Measurements from ENCODE around the gene TANGO2.

DNA sequence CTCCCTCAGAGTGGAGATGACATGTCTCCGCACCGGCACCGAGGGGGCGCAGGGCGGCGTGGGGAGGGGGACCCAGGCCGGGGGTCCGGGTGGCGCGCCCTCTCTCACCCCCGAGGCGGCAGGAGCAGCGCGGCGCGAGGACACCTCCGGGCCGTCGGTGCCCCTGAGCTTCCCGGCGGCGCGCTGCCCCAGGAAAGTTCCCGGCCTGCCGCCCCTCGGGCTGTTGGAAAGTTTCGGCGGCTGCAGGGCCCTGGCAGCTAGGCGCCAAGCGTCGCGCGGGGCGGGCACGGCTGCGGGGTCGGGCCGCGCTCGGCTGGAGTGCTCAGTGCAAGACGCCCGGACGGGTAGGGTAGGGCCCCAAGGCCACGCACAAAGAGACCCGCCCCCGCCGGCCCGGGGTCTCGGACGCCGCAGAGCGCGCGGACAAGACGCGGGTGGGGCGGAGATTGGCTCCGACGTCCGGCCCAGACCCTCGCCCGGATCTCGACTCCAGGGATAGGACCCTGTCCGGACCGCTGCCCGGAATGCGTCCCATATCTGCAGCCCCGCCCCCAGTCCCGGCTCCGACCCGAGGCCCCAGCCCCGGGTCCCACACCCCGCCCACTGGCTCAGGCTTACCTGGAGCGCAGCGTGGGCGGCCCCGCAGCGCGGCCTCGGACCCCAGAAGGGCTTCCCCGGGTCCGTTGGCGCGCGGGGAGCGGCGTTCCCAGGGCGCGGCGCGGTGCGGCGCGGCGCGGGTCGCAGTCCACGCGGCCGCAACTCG lies 4.8 kb upstream of the TANGO2 start:
- TF ChIP-seq RAD21 (IDR thresholded peaks at IDR 0.05; ENCODE audit: low read depth): no peak
- no peak; the same call in 1 of the 2 replicates for TF ChIP-seq TAF1 (IDR thresholded peaks at IDR 0.05; ENCODE audit: low read depth)
- no peak for TF ChIP-seq NFIC (IDR thresholded peaks at IDR 0.05)
- TF ChIP-seq EP300 (IDR thresholded peaks at IDR 0.05; ENCODE audit: borderline replicate concordance): no peak
- TF ChIP-seq, protein P1, sequence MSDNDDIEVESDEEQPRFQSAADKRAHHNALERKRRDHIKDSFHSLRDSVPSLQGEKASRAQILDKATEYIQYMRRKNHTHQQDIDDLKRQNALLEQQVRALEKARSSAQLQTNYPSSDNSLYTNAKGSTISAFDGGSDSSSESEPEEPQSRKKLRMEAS (IDR thresholded peaks at IDR 0.05): no peak
- TF ChIP-seq, protein P2, sequence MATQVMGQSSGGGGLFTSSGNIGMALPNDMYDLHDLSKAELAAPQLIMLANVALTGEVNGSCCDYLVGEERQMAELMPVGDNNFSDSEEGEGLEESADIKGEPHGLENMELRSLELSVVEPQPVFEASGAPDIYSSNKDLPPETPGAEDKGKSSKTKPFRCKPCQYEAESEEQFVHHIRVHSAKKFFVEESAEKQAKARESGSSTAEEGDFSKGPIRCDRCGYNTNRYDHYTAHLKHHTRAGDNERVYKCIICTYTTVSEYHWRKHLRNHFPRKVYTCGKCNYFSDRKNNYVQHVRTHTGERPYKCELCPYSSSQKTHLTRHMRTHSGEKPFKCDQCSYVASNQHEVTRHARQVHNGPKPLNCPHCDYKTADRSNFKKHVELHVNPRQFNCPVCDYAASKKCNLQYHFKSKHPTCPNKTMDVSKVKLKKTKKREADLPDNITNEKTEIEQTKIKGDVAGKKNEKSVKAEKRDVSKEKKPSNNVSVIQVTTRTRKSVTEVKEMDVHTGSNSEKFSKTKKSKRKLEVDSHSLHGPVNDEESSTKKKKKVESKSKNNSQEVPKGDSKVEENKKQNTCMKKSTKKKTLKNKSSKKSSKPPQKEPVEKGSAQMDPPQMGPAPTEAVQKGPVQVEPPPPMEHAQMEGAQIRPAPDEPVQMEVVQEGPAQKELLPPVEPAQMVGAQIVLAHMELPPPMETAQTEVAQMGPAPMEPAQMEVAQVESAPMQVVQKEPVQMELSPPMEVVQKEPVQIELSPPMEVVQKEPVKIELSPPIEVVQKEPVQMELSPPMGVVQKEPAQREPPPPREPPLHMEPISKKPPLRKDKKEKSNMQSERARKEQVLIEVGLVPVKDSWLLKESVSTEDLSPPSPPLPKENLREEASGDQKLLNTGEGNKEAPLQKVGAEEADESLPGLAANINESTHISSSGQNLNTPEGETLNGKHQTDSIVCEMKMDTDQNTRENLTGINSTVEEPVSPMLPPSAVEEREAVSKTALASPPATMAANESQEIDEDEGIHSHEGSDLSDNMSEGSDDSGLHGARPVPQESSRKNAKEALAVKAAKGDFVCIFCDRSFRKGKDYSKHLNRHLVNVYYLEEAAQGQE (IDR thresholded peaks at IDR 0.05; ENCODE audit: low read depth): no peak
- TF ChIP-seq TEAD4 (IDR thresholded peaks at IDR 0.05): no peak
- TF ChIP-seq CEBPB (IDR thresholded peaks at IDR 0.05): no peak
- no peak for TF ChIP-seq FOXM1 (IDR thresholded peaks at IDR 0.05; ENCODE audit: borderline replicate concordance, low read depth)
